Activated CD4-positive, CD25-positive, alpha-beta regulatory T cell (primary cell): ENCODE measurements around the gene ZYG11A.

ENCODE experiments used
- DNase-seq, 4 experiments: peaks; one replicate each; lab custom pipeline; 2025; lab: John Stamatoyannopoulos, UW

ZYG11A gene

GRCh38 chr1:52877554-52877953 lies 35.0 kb downstream of the ZYG11A start:
- DNase-seq: no peak

GRCh38 chr1:52880206-52880605 lies 37.6 kb downstream of the ZYG11A start:
- DNase-seq: no peak

- no peak for DNase-seq
Measured at GRCh38 chr1:52887483-52887882, 44.9 kb downstream of the ZYG11A start.

GRCh38 chr1:52892424-52893215 lies 50.1 kb downstream of the ZYG11A start:
- DNase-seq: no peak

- DNase-seq: no peak
Measured at GRCh38 chr1:52899445-52899894, 56.9 kb downstream of the ZYG11A start.

- DNase-seq: no peak
Measured at GRCh38 chr1:52900402-52900801, 57.8 kb downstream of the ZYG11A start.

- no peak for DNase-seq
Measured at GRCh38 chr1:52901384-52901783, 58.8 kb downstream of the ZYG11A start.

- no peak for DNase-seq
Measured at GRCh38 chr1:52904208-52904926, 61.8 kb downstream of the ZYG11A start.

- DNase-seq: peak in 1 of 4 experiments; percentile 7
Measured at GRCh38 chr1:52904927-52905698, 62.6 kb downstream of the ZYG11A start.

GRCh38 chr1:52906135-52906603 lies 63.6 kb downstream of the ZYG11A start:
- DNase-seq: no peak

GRCh38 chr1:52907068-52907811 lies 64.7 kb downstream of the ZYG11A start:
- DNase-seq: no peak

- DNase-seq: no peak
Measured at GRCh38 chr1:52907812-52908153, 65.2 kb downstream of the ZYG11A start.

- DNase-seq: no peak
Measured at GRCh38 chr1:52911541-52911940, 69.0 kb downstream of the ZYG11A start.

GRCh38 chr1:52913014-52913413 lies 70.5 kb downstream of the ZYG11A start:
- no peak for DNase-seq

- DNase-seq: no peak
Measured at GRCh38 chr1:52913537-52913936, 71.0 kb downstream of the ZYG11A start.

GRCh38 chr1:52914463-52914862 lies 71.9 kb downstream of the ZYG11A start:
- DNase-seq: no peak

- DNase-seq: no peak
Measured at GRCh38 chr1:52915211-52915854, 72.8 kb downstream of the ZYG11A start.

GRCh38 chr1:52915855-52916220 lies 73.3 kb downstream of the ZYG11A start:
- no peak for DNase-seq

- no peak for DNase-seq
Measured at GRCh38 chr1:52916241-52916975, 73.8 kb downstream of the ZYG11A start.

- no peak for DNase-seq
Measured at GRCh38 chr1:52917156-52917555, 74.6 kb downstream of the ZYG11A start.

GRCh38 chr1:52917581-52917980 lies 75.0 kb downstream of the ZYG11A start:
- DNase-seq: no peak
